ENCODE data around the gene CTNNA3. TPM values are rescaled to one million over a fixed set of nuclear protein-coding genes. Genes with fewer than 3 reads are reported as not detected.

CTNNA3 gene
- total and polyA plus RNA-seq, 2 donors (not counting 1 experiment from before 2014, with no cell fraction given): not detected

GRCh38 chr10:66292922-66293321 lies 1403.1 kb downstream of the CTNNA3 start:
- Histone ChIP-seq H4K20me1 (ENCODE audit: control insufficient read depth, extremely low read depth, insufficient read depth, low read length) (no peaks in the 10 kb centered on the region), H3K79me2 (ENCODE audit: control insufficient read depth, insufficient read depth, low read length) (no peaks in the 10 kb centered on the region), H3K27me3 (ENCODE audit: control insufficient read depth, insufficient read depth, low read length) (no peaks in the 10 kb centered on the region), H3K4me3 (replicated peaks in 1 of 4; ENCODE audit: control extremely low read depth in 1 of 4, insufficient read depth in 1 of 4, low read depth in 3 of 4, low read length in 4 of 4) (no peak overlapping the region), H3K9ac (ENCODE audit: insufficient read depth, low read length) (no peak overlapping the region), H3K36me3 (ENCODE audit: control insufficient read depth, insufficient read depth, low read length) (no peaks in the 10 kb centered on the region), H3K27ac (ENCODE audit: insufficient read depth, low read length) (no peak overlapping the region), H2AFZ (ENCODE audit: low read length) (no peak overlapping the region), H3K9me3 (ENCODE audit: control insufficient read depth, insufficient read depth, low read depth, low read length) (no peaks in the 10 kb centered on the region), H3K4me1 (ENCODE audit: control insufficient read depth, extremely low read depth, insufficient read depth, low read length) (no peaks in the 10 kb centered on the region), H3K4me2 (ENCODE audit: extremely low read depth, insufficient read depth, low read length) (no peak overlapping the region)
- no peak for DNase-seq (ENCODE audit: low read depth in 2 of 2)
- no peak for TF ChIP-seq EZH2 (IDR thresholded peaks at IDR 0.05; ENCODE audit: low read length, missing control alignments)
- no peak for TF ChIP-seq CTCF (conservative IDR thresholded peaks at IDR 0.05 in 1 of 2, IDR thresholded peaks at IDR 0.05 in 1 of 2; ENCODE audit: low read depth in 1 of 2, low read length in 2 of 2)

GRCh38 chr10:66292456-66292855 lies 1403.5 kb downstream of the CTNNA3 start:
- H3K79me2 ChIP-seq (ENCODE audit: control insufficient read depth, insufficient read depth, low read length): no peaks in the 10 kb centered on the region
- no peak for TF ChIP-seq CTCF (conservative IDR thresholded peaks at IDR 0.05 in 1 of 2, IDR thresholded peaks at IDR 0.05 in 1 of 2; ENCODE audit: low read depth in 1 of 2, low read length in 2 of 2)
- no peak for TF ChIP-seq EZH2 (IDR thresholded peaks at IDR 0.05; ENCODE audit: low read length, missing control alignments)
- H3K4me1 ChIP-seq (ENCODE audit: control insufficient read depth, extremely low read depth, insufficient read depth, low read length): no peaks in the 10 kb centered on the region
- no peaks in the 10 kb centered on the region for H3K27me3 ChIP-seq (ENCODE audit: control insufficient read depth, insufficient read depth, low read length)
- H3K27ac ChIP-seq (ENCODE audit: insufficient read depth, low read length): no peak overlapping the region
- H2AFZ ChIP-seq (ENCODE audit: low read length): no peak overlapping the region
- no peak for DNase-seq (ENCODE audit: low read depth in 2 of 2)
- no peaks in the 10 kb centered on the region for H3K9me3 ChIP-seq (ENCODE audit: control insufficient read depth, insufficient read depth, low read depth, low read length)
- no peak overlapping the region for H3K4me2 ChIP-seq (ENCODE audit: extremely low read depth, insufficient read depth, low read length)
- H4K20me1 ChIP-seq (ENCODE audit: control insufficient read depth, extremely low read depth, insufficient read depth, low read length): no peaks in the 10 kb centered on the region
- no peaks in the 10 kb centered on the region for H3K36me3 ChIP-seq (ENCODE audit: control insufficient read depth, insufficient read depth, low read length)
- no peak overlapping the region for H3K4me3 ChIP-seq (replicated peaks in 1 of 4; ENCODE audit: control extremely low read depth in 1 of 4, insufficient read depth in 1 of 4, low read depth in 3 of 4, low read length in 4 of 4)
- no peak overlapping the region for H3K9ac ChIP-seq (ENCODE audit: insufficient read depth, low read length)

- H3K36me3 ChIP-seq (ENCODE audit: control insufficient read depth, insufficient read depth, low read length): no peaks in the 10 kb centered on the region
- no peak overlapping the region for H3K27ac ChIP-seq (ENCODE audit: insufficient read depth, low read length)
- no peaks in the 10 kb centered on the region for H3K27me3 ChIP-seq (ENCODE audit: control insufficient read depth, insufficient read depth, low read length)
Observed at GRCh38 chr10:66291133-66291532, 1404.9 kb downstream of the CTNNA3 start.

More at GRCh38 chr10:66291133-66291532, 1404.9 kb downstream of the CTNNA3 start:
- no peaks in the 10 kb centered on the region for H3K4me1 ChIP-seq (ENCODE audit: control insufficient read depth, extremely low read depth, insufficient read depth, low read length)
- no peak overlapping the region for H2AFZ ChIP-seq (ENCODE audit: low read length)
- H3K9ac ChIP-seq (ENCODE audit: insufficient read depth, low read length): no peak overlapping the region
- no peaks in the 10 kb centered on the region for H3K79me2 ChIP-seq (ENCODE audit: control insufficient read depth, insufficient read depth, low read length)
- H3K4me2 ChIP-seq (ENCODE audit: extremely low read depth, insufficient read depth, low read length): no peak overlapping the region
- no peaks in the 10 kb centered on the region for H4K20me1 ChIP-seq (ENCODE audit: control insufficient read depth, extremely low read depth, insufficient read depth, low read length)
- no peak for DNase-seq (ENCODE audit: low read depth in 2 of 2)
- TF ChIP-seq CTCF (conservative IDR thresholded peaks at IDR 0.05 in 1 of 2, IDR thresholded peaks at IDR 0.05 in 1 of 2; ENCODE audit: low read depth in 1 of 2, low read length in 2 of 2): no peak
- H3K4me3 ChIP-seq (replicated peaks in 1 of 4; ENCODE audit: control extremely low read depth in 1 of 4, insufficient read depth in 1 of 4, low read depth in 3 of 4, low read length in 4 of 4): no peak overlapping the region
- no peaks in the 10 kb centered on the region for H3K9me3 ChIP-seq (ENCODE audit: control insufficient read depth, insufficient read depth, low read depth, low read length)
